ENCODE data around the gene RHOV. TPM values are rescaled to one million over a fixed set of nuclear protein-coding genes. Genes with fewer than 3 reads are reported as not detected.

The RHOV gene
- total RNA-seq, 1 experiment from 2014 or later, result 6.0 TPM

DNA sequence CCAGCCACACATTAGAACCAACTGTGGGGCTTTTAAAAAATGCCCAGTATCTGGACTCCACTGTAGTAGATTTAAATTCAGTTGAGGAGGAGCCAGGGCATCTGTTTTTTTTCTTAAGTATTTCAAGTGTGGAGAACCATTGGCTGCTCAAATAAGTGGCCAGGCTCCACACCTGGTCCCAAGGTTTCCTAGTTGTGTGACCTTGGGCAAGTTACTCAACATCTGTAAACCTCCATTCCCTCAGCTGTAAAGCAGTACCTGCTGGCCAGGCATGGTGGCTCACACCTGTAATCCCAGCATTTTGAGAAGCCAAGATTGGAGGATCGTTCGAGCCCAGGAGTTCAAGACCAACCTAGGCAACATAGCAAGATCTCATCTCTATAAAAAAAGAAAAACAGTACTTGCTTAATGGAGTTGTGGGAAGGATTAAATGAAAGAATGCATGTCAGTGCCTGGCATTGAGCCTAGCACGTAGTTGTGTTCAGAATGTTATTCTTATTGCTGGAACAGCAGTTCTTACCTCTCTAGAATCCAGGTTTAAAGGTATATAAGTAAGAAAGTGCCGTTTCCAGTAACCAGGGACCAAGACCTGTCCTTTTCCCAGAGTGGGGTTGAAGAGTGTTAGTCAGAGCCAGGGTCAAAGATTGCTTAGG is 47.5 kb downstream of the RHOV start:
- BruUV-seq (replicated peaks), result no TSS peak
- DNase-seq (ENCODE audit: low read depth, low spot score) (no peak), ATAC-seq (no peak)
- POLR2A ChIA-PET, result no interaction called here
- TF ChIP-seq YY1 (IDR thresholded peaks at IDR 0.05; ENCODE audit: extremely low read depth, insufficient replicate concordance, low read depth, low read length), result no peak
- TF ChIP-seq POLR2A (IDR thresholded peaks at IDR 0.05; ENCODE audit: borderline replicate concordance, extremely low read depth, insufficient read depth, insufficient read length), result no peak
- TF ChIP-seq ZBTB33 (IDR thresholded peaks at IDR 0.05; ENCODE audit: extremely low read depth, insufficient replicate concordance, low read length), result no peak
- TF ChIP-seq TCF7L2 (IDR thresholded peaks at IDR 0.05; ENCODE audit: borderline replicate concordance, extremely low read depth, insufficient read depth, insufficient read length), result no peak
- no peak for TF ChIP-seq SP1 (IDR thresholded peaks at IDR 0.05; ENCODE audit: low read depth)
- no peak for TF ChIP-seq POLR2AphosphoS5 (IDR thresholded peaks at IDR 0.05; ENCODE audit: low read depth, low read length)
- TF ChIP-seq CTCF (IDR thresholded peaks at IDR 0.05 in 2 of 3, conservative IDR thresholded peaks at IDR 0.05 in 1 of 3; ENCODE audit: borderline replicate concordance in 1 of 3, insufficient read depth in 1 of 3, low read depth in 2 of 3, low read length in 2 of 3), result no peak
- TF ChIP-seq MAX (IDR thresholded peaks at IDR 0.05), result no peak
- TF ChIP-seq EZH2phosphoT487 (IDR thresholded peaks at IDR 0.05; ENCODE audit: borderline replicate concordance), result no peak
- TF ChIP-seq ZFX (IDR thresholded peaks at IDR 0.05), result no peak
- no peak for TF ChIP-seq SRF (IDR thresholded peaks at IDR 0.05; ENCODE audit: low read depth)
- no peak for TF ChIP-seq JUND (IDR thresholded peaks at IDR 0.05)
- no peak for TF ChIP-seq CBX3 (IDR thresholded peaks at IDR 0.05; ENCODE audit: low read depth)
- no peak for TF ChIP-seq EZH2 (IDR thresholded peaks at IDR 0.05)
- no peak for TF ChIP-seq EGR1 (IDR thresholded peaks at IDR 0.05; ENCODE audit: low read depth)
- TF ChIP-seq ELF1 (IDR thresholded peaks at IDR 0.05; ENCODE audit: borderline replicate concordance, low read depth), result no peak
- TF ChIP-seq ZNF274 (IDR thresholded peaks at IDR 0.05; ENCODE audit: low read depth, low read length), result no peak
- TF ChIP-seq FOSL1 (IDR thresholded peaks at IDR 0.05; ENCODE audit: low read depth), result no peak
- TF ChIP-seq CEBPB (IDR thresholded peaks at IDR 0.05; ENCODE audit: low read depth), result no peak
- TF ChIP-seq SIN3A (IDR thresholded peaks at IDR 0.05; ENCODE audit: low read depth), result no peak
- Histone ChIP-seq H3K4me3 (replicated peaks in 1 of 2; ENCODE audit: low read depth in 1 of 2, low read length in 2 of 2) (no peak overlapping the region), H4K20me1 (ENCODE audit: insufficient read depth) (no peaks in the 10 kb centered on the region), H3K36me3 (ENCODE audit: control insufficient read depth in 1 of 2, insufficient read depth in 2 of 2, low read length in 2 of 2) (no peaks in the 10 kb centered on the region), H3K27ac (ENCODE audit: low read depth, low read length) (no peak overlapping the region), H3K9ac (ENCODE audit: low read length) (peak overlapping the region; percentile 18; the same call in 1 of the 2 replicates), H3K9me2 (ENCODE audit: insufficient read depth) (no peaks in the 10 kb centered on the region), H2AFZ (ENCODE audit: low read depth, low read length, poor library complexity, severe bottlenecking) (no peak overlapping the region), H3K4me1 (ENCODE audit: control insufficient read depth in 1 of 2, insufficient read depth in 2 of 2, low read length in 2 of 2) (peaks cover 19 to 23% of the 10 kb centered on the region in 2 experiments), H3K9me3 (ENCODE audit: control insufficient read depth in 1 of 2, insufficient read depth in 1 of 2, low read depth in 1 of 2, low read length in 2 of 2) (no peaks in the 10 kb centered on the region), H3K27me3 (ENCODE audit: insufficient read depth, low read length) (no peaks in the 10 kb centered on the region), H3K4me2 (ENCODE audit: low read length) (0 out of 2 replicates have a peak overlapping the region, but pooled peaks have one; percentile 50), H3K79me2 (ENCODE audit: insufficient read depth, low read length) (no peaks in the 10 kb centered on the region)
- RAD21 ChIA-PET (ENCODE audit: low non-redundant PET in 1 of 2, low total read pairs in 2 of 2, uncharacterized antibody in 2 of 2, unreplicated experiment in 2 of 2), result no interaction called here
- intact Hi-C loops (cut with micrococcal nuclease), result no loop called here
- CTCF ChIA-PET, result no interaction called here
